PC-3 (cell line): Measurements from ENCODE around the gene MAGI1.

Experiments used
- CTCF ChIP-seq: fragments of 300-600 bp; sonication (generic); conservative IDR thresholded peaks from 2 replicates; pipeline ENCODE4 v1.5.1; 2017; ENCODE audit warnings: antibody characterized with exemption, low read depth, mild to moderate bottlenecking, low read length
- EZH2phosphoT487 ChIP-seq: fragments of 300-600 bp; sonication (generic); IDR thresholded peaks from 2 replicates; pipeline ENCODE4 v1.6.1; 2018; ENCODE audit warnings: mild to moderate bottlenecking, antibody characterized with exemption, low read length, borderline replicate concordance

DNA sequence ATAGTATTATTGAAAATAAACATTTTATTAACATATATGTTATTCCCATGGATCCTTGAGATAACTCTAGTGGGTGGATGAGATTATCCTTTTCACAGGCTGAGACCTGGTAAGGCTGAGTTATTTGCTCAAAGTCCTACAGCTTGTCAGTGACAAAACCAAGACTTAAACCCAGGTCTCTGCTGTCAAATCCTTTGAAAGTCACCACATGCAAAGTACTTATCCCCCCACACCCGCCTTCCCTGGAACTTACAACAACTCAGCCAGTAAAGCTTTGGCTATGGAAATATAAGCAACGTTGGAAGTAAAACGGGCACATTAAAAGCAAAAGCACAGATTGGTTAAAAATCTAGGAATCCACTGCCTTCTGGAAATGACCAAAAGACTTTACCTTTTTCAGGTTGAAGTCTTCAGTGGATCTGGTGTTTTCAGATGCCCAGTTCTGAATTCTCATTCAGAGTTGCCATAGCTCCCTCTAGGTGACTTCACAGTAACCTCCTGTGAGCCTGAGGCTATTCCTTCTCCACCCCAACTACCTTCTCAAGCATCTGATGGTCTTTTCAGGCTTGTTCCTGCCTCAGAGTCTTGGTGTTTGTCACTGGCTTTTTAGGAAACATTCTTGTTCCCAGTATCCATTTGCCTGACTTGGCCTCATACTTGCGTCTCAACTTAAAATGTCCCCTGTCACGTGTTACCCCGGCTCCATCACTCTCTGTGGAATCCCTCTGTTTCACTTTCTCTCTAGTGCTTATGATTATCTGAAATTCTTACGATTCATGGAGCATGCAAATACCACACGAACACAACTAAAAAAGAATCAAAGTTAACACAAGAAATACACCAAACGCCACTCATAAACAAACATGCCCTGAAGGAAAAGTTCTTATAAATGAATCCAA is 131.2 kb downstream of the MAGI1 start:
- TF ChIP-seq EZH2phosphoT487 (no peak), CTCF (no peak)
